HG03064 (cell line): ENCODE measurements around the gene SLC22A25.
"Not testable (repeated sequence)": the region's sequence is repeated elsewhere in the genome, so short reads cannot be mapped to it uniquely, and the experiment has no call there.

ENCODE experiments used
- ATAC-seq: cut with Tn5 transposase; IDR thresholded peaks from one replicate; pipeline ENCODE4 v1.9.1; 2021; ENCODE audit warnings: low read depth; ENCODE audit not compliant: unreplicated experiment

Gene SLC22A25

DNA sequence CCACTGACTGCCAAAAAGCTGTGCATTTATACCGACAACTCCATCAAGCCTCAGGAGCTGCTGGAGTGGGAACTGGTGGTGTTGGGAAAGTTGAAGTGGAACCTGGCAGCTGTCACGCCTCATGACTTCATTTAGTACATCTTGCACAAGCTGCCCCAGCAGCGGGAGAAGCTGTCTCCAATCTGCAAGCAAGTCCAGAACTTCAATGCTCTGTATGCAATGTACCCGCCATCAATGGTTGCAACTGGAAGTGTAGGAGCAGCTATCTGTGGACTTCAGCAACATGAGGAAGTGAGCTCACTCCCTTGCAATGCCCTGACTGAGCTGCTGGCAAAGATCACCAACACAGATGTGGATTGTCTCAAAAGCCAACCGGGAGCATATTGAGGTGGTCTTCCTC is at the start of gene SLC22A25:
TSS of gene SLC22A25 (minus strand) at position 67 of the 400 bp plus-strand sequence. CDS start 13,947 bp downstream, outside the sequence.
- no peak for ATAC-seq

DNA sequence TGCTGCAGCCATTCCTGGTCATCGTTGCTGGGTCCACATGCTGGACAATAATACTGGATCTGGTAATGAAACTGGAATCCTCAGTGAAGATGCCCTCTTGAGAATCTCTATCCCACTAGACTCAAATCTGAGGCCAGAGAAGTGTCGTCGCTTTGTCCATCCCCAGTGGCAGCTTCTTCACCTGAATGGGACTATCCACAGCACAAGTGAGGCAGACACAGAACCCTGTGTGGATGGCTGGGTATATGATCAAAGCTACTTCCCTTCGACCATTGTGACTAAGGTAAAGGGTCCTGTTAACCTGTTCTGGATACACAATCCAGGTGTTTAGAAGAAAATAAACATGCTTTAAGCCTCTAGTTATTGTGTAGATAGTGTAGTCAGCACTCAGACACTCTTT is 46.9 kb upstream of the SLC22A25 start:
- no peak for ATAC-seq

DNA sequence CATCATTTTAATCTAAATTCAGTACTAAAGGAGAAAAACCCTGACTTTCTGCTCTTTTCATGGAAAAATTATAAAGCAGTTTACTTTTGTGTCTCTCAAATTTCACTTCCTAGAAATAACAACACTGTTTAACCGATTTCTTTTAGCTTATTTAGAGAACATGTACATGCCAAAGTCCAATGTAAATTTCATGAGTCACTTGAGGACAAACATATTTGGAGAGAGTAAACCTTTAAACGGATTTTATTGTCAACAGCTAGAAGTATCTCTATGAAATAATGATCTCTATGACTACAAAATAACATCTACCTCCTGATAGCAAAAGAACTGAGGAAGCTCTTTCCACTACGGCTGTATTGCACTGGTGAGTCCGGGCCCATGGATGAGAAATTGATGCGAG is 46.3 kb upstream of the SLC22A25 start:
- no peak for ATAC-seq

DNA sequence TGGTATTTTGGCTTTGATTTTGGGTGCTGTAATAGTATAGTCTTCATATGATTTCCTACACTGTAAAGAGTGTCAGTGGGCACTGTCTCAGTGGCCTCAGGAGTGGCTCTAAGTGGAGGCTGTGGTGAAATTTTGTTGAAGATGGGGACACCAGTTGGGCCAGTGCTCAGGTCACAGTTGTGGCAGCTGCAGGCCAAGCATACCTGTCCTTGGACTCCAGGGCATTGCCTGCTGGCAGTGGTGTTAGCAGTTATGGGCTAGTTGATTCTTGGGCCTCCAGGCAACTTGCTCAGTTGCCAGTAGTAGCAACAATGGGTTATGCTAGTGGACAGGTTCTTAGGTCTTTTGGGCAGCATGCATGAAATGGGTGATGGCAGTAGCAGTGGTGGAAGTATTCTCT is 39.2 kb upstream of the SLC22A25 start:
- ATAC-seq = no peak

DNA sequence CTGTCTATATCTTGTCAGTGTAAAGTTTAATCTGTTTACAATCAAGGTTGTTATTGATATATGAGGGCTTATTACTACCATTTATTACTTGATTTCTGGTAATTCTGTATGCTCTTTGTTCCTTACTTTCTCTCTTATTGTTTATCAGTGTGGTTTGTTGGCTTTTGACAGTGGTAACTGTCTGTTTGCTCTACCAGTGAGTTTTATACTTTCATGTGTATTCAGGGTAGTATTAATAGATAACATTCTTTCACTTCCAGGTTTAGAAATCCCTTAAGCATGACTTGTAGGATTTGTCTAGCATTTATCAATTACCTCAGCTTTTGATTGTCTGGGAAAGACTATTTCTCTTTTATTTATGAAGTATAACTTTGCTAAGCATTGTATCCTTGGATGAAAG is 37.5 kb upstream of the SLC22A25 start:
- ATAC-seq = no peak

DNA sequence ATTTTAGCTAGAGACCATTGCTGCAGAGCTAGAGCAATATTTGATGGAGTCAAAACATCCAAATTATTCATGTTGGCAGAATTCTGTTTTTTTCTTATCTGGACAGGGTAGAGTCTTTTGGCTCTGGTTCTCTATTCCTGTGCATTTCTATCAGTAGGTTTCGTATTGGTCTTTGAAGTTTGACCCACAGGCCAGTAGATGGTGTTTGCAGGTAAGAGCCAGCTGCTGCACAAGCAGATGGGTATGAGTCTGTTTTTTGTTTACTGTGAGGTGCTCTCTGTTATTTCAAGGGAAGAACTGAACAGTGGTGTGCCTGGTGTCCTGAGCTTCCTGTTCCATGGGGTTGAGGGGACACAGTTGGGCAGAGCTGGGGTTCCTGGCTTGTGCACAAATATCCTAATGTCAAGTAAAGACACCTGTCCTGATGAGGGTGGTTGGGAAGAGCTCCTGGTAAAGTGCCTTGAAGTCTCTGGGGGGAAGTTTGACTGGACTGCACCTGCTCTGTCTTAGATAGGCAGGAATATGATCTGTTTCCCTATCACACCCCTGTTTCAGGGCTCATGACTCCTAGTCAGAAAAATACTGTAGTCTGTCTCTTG is 34.0 kb upstream of the SLC22A25 start:
- no peak for ATAC-seq

DNA sequence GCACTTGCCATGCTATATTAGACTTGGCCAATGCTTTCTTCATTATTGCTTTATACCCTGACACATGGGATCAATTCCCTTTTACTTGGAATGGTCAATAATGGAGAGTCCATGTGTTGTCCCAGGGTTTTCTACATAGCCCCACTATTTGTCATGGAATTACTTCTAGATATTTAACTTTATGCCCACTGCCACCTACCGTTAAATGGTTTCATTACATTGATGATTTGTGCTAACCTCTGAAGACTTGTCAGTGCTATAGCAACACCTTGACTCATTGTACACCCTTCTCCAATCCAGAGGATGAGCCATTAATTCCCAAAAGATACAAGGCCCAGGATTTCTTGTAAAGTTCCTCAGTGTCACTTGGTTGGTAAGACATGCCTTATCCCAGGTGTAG is 31.4 kb upstream of the SLC22A25 start:
- no peak for ATAC-seq

DNA sequence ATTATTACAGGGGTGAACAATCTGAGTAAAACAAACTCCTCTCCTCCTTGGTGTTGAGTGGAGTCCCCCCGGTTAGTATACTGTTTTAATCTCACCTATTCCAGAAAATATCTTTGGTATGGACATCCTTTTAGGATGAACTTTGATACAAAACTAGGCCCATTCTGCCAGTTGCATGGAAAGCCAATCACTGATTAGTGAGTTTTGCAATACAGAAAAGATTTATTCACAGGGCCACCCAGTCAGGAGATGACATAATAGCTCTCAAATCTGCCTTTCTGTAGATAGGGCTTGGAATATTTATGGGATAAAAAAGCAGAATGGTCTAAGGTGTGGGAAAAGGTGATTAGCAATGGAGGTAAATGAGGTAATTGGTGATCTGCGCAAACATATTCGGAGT is 30.3 kb upstream of the SLC22A25 start:
- no peak for ATAC-seq

DNA sequence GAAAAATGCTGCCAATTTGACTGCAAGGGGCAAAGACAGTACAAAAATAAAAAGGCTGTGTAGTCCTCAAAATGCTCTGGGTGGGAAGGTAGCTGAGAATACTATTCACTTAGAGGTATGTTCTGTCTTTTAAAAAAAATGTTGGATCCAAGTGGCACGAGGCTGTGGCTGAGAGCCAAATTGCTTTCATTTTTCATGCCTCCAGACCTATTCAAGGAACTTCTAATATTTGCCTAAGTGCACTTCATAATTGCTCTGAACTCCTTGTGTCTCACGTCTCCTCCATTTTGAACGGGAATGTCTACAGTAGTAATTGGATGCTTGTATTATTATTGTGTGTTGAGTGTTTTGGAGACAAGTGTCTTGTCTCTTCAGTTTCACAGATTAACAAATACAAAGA is 19.1 kb upstream of the SLC22A25 start:
- ATAC-seq = no peak

DNA sequence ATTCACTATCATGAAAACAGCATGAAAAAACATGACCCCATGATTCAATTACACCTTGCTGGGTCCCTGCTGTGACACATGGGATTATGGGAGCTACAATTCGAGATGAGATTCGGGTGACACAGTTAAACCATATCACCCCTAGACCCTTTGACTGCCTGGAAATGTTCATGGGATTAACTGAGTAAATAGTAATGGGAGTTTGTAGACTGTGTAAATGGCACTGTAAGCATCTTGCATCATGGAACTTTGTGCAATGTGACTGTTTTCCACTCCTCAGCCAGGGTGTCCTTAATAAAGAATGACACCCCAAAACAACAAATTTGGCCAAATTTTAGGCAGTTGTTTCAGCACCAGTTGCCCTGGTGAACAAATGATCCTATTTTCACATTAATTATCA is 7.9 kb upstream of the SLC22A25 start:
- ATAC-seq = no peak

DNA sequence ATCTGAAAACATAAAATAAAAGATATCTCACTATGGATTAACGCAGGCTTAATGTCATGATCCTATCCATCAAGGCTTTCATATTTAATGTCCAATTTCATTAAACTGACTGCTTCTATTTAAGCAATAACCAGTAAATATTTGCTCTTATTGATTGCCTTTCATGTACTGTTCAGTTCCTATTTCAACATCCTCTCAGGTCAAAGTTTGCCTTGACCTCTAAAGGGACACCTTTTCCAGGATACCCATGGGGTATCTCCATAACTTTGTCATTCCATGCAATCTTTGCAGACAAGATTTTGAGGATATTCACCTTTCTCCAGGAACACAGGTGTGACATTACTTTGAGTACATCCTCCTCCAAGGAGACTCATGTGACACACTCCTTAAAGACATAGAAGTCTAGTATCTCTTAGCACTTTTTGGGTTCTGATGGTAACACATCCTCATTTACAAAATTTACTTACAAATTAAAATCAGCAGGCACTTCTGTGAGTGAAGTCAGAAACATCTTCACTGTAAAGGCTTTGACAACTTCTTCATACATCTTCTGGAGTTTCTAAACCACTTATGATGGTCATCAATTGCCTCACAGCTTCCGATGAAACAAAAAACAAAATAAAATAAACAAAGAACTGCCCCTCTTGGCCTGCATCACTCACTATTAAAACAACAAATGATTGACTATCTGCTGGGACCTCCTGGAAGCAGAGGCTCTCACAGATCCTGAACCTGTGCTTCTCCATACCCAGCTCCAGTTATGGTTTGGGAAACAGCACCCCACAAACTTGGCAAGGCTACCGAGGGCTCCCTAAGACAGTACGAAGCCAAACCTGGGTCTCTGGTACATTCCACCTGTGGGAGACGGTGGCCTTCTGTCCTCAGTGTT is 7.0 kb upstream of the SLC22A25 start:
- no peak for ATAC-seq

DNA sequence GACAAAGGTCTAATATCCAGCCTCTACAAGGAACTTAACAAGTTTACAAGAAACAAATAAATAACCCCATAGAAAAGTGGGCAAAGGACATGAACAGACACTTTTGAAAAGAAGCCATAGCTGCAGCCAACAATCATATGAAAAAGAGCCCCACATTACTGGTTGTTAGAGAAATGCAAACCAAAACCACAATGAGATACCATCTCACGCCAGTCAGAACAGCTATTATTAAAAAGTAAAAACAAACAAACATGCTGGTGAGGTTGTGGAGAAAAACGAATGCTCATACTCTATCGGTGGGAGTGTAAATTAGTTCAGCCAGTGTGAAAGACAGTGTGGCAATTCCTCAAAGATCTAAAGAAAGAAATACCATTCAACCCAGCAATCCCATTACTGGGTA is 5.6 kb upstream of the SLC22A25 start:
- ATAC-seq = no peak

DNA sequence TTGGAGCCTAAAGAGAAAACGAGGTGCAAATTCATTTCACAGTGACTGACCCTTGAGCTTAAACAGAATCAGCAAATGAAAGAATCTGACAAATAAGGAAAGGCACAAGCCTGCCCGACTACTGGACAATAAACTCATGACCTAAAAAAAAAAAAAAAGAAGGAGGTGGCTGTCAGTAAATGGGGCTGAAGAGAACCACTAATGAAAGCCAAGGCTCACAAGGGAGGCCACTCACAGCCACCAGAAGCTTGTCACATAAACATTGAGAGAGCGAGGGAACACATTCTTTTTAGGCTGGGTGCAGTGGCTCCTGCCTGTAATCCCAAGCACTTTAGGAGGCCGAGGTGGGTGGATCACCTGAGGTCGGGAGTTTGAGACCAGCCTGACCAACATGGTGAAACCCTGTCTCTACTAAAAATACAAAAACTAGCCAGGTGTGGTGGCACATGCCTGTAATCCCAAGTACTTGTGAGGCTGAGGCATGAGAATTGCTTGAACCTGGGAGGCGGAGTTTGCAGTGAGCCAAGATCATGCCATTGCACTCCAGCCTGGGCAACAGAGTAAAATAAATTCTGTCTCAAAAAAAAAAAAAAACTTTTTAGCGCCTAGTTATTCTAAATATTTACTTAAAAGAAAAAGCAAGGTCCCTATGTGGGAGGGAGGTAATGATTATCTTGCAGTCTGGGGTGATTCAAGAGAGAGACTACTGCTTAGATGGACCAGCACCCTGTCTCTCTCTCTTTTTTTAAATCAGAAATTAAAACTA is 4.0 kb upstream of the SLC22A25 start:
- not testable (repeated sequence) for ATAC-seq

DNA sequence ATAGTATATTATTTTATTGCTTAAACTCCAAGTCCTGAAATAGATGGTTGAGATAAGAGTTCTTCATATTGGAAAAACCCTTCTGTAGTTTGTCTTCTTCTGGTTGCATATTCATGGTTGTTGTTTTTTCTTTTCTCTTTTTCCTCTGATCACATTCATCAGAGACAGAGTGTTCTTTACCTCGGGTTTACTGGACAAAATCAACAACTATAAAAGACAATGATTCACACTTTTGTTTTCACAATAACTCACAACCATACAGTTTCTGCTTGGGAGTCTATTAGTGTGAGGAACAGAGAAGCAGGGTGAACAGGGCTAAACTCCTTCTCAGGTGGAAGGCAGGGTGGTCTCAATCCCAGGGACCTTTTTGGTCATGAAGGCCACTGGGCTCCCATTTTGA is 2.6 kb upstream of the SLC22A25 start:
- ATAC-seq = no peak

DNA sequence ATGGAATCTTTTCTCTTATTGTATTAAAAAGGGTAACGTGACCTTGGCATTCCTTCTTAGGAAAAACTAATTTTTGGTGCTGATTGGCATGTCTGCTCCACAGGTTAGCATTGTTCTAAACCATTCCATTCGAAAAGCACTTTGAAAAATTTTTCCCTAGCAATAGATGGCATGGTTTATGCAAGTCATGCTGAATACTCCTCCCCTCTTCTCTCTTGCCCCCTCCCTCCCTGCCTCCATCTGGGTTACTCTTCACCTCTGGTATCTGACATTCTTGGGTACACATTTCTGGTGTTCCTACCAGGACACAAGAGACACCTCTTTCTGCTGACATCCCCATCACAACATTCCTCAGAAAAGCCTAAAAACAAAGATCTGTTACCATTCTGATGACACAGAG is 1.5 kb upstream of the SLC22A25 start:
- ATAC-seq = no peak

DNA sequence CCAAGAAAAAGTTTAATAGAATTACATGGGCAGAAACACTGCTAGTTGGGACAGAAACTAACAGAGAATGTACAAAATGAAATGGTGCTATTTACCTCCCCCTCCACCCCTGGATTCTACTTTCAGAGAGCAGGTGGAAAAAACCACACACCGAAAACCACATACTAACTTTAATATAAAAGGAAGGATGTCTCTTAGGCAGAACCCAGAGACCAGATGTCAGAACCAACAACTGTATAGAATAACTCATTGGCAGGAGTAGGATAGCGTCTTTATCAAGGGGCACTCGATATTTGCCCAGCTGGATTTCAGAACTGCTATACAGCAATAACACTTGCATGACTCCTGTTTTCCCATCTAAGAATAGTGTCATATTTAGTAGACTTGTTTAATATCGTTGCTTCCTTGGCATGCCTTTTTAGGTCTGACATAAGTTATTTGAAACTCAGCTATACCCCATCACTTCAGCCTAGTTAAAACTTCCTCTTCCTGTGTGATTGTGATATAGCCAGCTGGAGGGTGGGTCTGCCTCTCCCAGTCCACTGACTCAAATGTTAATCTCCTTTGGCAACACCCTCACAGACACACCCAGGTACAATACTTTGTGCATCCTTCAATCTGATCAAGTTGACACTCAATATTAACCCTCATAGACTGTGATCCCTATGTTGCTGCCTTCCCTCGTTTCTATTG is 1.2 kb downstream of the SLC22A25 start:
- ATAC-seq = no peak

DNA sequence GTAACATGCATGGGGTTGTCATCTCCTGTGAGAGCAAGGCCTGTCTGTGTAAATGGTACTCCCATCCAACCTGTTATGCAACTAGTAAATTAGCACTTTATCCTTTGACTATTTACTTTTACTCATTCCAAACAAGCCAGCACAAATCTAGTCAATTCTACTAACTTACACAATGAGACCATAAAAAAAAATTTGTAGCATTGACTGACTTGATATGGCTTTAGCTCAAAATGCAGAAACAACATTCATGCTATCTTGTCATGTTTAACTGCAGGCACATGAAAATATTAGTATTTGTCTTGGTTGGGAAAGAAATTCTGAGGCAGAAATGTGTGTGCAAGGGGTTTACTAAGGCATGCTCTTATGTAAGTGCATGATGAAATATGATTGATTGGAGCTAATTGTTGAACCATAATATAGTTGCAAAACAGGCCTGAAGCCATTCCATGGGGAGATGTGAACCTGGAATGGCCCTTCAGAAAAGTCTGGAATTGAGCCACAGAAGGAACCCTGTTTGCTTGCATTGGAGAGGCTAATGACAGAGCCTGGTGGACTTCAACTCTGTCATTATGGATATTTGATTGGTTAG is 2.5 kb downstream of the SLC22A25 start:
- no peak for ATAC-seq

DNA sequence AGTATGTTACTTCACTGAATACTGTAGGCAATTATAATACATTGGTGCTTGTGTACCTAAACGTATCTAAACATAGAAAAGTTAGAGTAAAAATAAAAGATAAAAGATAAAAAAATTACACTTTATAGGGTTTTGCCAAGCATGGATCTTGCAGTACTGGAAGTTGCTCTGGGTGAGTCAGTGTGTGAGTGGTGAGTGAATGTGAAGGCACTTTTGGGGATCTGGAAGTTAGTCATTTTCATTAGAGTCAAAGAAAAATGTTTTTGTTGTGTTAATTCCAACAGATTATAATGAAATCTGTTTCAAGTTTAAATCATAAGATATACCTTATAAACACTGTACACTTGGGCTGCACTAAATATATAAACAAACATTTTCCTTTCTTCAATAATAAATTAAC is 3.3 kb downstream of the SLC22A25 start:
- ATAC-seq = no peak

DNA sequence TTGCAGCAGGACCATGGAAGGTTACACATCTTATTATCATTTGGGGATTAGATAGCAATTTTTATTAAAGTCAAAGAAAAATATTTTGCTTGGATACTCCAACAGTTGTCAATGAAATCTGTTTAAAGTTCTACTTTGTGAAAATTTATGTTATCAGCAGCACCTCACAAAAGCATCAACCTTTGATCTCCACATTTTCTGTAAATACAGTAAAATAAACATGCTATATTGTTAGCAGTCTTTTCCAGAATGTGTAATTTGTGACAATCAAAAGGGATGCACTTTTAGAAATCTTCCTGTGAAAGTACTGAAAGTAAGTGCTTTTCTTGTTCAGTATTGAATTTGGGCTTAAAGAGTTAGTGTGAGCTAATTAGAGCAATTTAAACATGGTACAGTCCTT is 4.1 kb downstream of the SLC22A25 start:
- ATAC-seq = no peak

DNA sequence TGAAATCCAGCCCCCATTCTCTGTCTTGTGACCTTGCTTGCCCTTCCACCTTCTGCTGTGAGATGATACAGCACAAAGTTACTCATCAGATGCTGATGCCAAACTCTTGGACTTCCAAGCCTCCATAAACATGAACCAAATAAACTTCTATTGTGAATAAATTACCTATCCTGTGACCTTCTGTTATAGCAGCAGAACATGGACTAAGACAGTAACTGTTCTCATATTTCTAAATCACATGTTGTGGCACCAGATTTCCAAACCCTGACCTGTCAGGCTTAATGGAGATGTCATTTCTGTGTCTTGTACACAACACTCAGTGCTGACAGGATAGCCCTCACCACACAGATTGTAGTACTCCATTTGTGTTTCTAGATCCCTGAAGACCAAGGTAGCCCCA is 6.0 kb downstream of the SLC22A25 start:
- ATAC-seq = no peak
